ENCODE results near the gene DEPDC1B.
"Not testable (repeated sequence)": the region's sequence is repeated elsewhere in the genome, so short reads cannot be mapped to it uniquely, and the experiment has no call there.

Gene DEPDC1B, protein sequence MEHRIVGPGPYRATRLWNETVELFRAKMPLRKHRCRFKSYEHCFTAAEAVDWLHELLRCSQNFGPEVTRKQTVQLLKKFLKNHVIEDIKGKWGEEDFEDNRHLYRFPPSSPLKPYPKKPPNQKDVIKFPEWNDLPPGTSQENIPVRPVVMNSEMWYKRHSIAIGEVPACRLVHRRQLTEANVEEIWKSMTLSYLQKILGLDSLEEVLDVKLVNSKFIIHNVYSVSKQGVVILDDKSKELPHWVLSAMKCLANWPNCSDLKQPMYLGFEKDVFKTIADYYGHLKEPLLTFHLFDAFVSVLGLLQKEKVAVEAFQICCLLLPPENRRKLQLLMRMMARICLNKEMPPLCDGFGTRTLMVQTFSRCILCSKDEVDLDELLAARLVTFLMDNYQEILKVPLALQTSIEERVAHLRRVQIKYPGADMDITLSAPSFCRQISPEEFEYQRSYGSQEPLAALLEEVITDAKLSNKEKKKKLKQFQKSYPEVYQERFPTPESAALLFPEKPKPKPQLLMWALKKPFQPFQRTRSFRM

GRCh38 chr5:60699609-60700415 lies at the start of gene DEPDC1B:
Gene DEPDC1B, minus strand, starts transcription at chr5:60700166. Its CDS starts 73 bp downstream, at chr5:60700093.
- peak; percentile 75 to 80 for DNase-seq (ENCODE audit: low read depth in 2 of 2)

DNA sequence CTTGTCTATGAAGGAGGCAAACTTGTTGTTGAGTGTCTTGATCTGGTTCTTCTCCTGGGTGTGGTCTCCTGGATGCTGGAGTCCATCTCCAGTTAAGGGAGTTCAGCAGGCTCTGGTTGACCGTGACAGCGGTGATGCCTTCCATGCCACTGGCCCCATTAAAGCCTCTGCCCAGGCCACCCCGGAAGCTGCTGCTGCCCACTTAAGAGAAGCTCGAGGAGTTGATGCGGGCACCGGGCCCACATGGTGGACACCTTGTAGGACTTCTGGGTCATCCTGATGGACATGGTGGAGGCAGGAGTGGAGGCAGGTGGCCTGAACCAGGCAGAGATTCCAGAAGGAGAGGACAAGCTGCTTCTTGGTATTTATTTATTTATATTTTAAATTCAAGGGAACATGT lies 44.7 kb upstream of the DEPDC1B start:
- no peak for DNase-seq (ENCODE audit: low read depth in 2 of 2)

DNA sequence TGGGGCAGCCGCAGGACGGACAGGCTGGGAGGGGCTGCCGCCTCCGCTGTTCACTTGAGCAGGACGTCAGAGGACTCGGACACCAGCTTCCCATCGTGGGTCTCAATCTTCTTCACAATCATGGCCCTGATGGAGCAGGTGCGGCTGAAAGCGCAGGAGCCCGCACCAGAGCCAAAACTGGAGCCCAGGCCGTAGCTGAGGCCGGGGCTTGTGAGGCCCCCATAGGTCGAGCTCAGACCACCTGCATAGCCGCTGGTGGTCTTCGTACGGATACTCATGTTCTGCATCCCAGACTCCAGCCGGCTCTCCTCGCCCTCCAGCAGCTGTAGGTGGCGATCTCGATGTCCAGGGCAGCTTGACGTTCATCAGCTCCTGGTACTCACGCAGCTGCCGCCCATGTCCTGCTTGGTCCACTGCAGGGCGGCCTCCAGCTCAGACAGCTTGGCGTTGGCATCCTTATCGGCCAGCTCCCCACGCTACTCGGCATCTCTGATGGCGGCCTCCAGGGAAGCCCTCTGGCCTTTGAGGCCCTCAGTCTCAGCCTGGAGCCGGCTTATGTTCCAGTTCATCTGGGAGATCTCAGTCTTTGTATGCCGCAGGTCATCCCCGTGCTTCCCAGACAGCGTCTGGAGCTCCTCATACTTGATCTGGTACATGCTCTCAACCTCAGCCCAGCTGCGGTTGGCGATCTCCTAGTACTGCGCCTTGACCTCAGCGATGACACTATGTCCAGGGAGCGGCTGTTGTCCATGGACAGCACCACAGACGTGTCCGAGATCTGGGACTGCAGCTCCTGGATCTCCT lies 43.7 kb upstream of the DEPDC1B start:
- DNase-seq (ENCODE audit: low read depth in 2 of 2), result no peak

DNA sequence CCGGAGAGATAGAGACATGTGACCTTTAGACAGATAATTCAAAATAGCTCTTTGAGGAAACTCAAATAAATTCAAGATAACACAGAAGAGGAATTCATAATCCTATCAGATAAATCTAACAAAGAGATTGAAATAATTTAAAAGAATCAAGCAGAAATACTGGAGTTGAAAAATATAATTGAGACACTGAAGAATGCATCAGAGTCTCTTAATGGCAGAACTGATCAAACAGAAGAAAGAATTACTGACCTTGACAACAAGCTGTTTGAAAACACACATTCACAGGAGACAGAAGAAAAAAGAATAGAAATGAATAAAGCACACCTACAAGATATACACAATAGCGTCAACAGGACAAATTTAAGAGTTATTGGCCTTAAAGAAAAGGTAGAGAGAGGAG lies 40.4 kb upstream of the DEPDC1B start:
- no peak for DNase-seq (ENCODE audit: low read depth in 2 of 2)

- DNase-seq (ENCODE audit: low read depth in 2 of 2), result no peak
Observed at GRCh38 chr5:60738933-60739332, 39.0 kb upstream of the DEPDC1B start.

- no peak for DNase-seq (ENCODE audit: low read depth in 2 of 2)
Observed at GRCh38 chr5:60738461-60738860, 38.5 kb upstream of the DEPDC1B start.

DNA sequence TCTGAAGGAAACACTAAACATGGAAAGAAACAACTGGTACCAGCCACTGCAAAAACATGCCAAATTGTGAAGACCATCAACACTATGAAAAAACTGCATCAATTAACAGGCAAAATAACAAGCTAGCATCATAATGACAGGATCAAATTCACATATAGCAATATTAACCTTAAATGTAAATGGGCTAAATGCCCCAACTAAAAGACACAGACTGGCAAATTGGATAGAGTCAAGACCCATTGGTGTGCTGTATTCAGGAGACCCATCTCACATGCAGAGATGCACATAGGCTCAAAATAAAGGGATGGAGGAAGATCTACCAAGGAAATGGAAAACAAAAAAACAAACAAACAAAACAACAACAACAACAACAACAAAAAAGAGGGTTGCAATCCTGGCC lies 30.9 kb upstream of the DEPDC1B start:
- not testable (repeated sequence) for DNase-seq (ENCODE audit: low read depth in 2 of 2)

DNA sequence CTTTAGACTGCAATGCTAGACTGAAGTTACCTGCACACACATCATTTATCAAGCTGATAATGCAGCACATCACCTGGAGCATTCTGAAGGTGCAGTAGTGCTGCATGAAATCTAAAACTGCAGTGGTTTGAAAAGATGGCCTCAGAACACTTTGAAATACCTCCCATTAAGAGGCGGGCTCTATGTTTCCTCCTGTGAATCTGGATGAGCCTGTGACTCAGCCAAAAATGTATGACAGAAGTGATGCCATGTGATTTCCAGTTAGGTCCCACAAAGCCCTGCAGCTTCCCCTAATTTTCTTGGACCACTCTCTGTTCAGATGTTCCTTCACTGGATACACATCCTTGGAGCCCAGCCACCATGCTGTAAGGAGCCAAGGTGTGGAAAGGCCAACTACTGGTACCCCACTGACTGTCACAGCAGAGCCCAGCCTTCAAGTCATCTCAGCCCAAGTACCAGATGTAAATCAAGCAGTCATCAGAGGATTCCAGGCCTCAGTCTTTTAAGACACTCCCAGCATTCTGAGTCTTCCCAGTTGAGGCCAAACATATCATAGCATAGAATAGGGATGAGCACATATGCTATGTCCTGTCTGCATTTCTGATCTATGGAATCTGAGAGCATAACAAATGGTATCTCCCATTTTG lies 27.2 kb upstream of the DEPDC1B start:
- no peak for DNase-seq (ENCODE audit: low read depth in 2 of 2)

GRCh38 chr5:60724126-60724525 lies 24.2 kb upstream of the DEPDC1B start:
- no peak for DNase-seq (ENCODE audit: low read depth in 2 of 2)

DNA sequence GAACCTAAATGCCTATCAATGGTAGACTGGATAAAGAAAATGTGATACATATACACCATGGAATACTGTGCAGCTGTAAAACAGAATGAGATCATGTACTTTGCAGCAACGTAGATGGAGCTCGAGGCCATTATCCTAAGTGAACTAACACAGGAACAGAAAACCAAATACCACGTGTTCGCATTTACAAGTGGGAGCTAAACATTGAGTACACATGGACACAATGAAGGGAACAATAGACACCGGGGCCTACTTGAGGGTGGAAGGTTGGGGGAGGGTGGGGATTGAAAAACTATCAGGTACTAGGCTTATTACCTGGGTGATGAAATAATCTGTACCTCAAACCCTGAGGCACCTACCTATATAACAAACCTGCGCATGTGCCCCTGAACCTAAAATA lies 22.4 kb upstream of the DEPDC1B start:
- DNase-seq (ENCODE audit: low read depth in 2 of 2), result no peak

DNA sequence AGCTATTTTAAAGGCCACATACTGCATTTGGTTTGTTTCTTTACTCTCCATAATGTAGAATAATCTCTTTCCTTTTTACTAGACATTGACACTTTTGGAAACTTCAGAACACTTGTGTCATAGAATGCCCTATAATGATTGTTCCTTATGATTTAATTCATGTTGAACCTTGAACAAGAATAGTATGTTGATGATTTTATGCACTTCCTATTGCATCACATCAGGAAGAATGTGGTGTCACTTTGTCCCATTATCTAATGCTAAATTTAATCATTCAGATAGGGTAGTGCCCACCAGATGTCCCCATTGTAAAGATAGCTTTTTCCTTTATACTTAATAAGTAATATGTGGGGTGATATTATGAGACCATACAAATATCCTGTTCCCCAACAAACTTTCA lies 19.4 kb upstream of the DEPDC1B start:
- DNase-seq (ENCODE audit: low read depth in 2 of 2), result no peak

DNA sequence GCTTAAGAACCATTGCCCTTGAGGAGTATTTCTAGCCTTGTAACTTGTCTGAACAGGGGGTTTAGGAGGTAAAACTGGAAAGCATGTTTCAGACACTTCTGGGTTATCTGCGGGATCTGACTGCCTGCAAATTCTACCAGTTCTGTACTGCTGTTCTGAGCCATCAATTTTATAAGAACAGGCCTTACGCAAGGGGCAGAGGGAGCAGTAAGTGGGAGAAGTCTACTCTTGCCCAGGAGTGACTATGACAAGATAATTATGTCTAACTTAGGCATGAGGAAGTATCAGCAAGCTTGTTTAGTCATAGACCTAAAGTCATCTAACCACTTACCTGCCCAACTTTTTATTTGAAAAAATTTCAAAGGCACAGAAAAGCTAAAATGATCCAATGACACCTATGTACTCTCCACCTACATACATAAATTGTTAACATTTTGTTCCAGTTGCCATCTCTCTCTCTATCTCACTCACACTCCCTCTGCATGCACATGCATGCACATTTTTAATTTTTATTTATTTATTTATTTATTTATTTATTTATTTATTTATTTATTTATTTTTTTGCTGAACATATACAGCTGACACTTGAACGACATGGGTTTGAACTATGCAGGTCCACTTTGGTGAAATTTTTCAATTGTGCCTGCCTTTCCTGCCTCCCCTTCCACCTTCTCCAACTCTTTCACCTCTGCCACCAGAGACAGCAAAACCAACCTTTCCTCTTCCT lies 18.4 kb upstream of the DEPDC1B start:
- no peak for DNase-seq (ENCODE audit: low read depth in 2 of 2)

DNA sequence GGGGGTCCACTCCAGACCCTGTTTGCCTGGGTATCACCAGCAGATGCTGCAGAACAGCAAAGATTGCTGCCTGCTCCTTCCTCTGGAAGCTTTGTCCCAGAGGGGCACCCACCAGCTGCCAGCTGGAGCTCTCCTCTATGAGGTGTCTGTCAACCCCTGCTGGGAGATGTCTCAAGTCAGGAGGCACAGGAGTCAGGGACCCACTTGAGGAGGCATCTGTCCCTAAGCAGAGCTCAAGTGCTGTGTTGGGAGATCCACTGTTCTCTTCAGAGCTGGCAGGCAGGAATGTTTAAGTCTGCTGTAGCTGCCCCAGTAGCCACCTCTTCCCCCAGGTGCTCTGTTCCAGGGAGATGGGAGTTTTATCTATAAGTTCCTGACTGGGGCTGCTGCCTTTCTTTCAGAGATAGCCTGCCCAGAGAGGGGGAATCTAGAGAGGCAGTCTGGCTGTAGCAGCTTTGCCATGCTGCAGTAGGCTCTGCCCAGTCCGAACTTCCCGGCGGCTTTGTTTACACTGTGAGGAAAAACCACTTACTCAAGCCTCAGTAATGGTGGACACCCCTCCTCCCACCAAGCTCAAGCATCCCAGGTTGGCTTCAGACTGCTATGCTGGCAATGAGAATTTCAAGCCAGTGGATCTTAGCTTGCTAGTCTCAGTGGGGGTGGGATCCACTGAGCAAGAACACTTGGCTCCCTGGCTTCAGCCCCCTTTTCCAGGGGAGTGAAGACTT lies 15.4 kb upstream of the DEPDC1B start:
- DNase-seq (ENCODE audit: low read depth in 2 of 2), result not testable (repeated sequence)

DNA sequence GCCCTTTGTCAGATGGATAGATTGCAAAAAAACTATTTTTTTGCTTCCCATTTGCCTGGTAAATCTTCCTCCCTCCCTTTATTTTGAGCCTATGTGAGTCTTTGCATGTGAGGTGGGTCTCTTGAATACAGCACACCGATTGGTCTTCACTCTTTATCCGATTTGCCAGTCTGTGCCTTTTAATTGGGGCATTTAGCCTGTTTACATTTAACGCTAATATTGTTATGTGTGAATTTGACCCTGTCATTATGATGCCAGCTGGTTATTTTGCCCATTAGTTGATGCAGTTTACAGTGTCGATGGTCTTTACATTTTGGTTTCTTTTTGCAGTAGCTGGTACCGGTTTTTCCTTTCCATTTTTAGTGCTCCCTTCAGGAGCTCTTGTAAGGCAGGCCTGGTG lies 13.0 kb upstream of the DEPDC1B start:
- no peak for DNase-seq (ENCODE audit: low read depth in 2 of 2)

DNA sequence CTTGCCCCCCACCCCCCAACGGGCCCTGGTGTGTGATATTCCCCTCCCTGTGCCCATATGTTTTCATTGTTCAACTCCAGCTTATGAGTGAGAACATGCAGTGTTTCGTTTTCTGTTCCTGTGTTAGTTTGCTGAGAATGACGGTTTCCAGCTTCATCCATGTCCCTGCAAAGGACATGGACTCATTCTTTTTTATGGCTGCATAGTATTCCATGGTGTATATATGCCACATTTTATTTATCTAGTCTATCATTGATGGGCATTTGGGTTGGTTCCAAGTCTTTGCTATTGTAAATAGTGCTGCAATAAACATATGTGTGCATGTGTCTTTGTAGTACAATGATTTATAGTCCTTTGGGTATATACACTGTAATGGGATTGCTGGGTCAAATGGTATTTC lies 11.9 kb upstream of the DEPDC1B start:
- DNase-seq (ENCODE audit: low read depth in 2 of 2), result not testable (repeated sequence)

DNA sequence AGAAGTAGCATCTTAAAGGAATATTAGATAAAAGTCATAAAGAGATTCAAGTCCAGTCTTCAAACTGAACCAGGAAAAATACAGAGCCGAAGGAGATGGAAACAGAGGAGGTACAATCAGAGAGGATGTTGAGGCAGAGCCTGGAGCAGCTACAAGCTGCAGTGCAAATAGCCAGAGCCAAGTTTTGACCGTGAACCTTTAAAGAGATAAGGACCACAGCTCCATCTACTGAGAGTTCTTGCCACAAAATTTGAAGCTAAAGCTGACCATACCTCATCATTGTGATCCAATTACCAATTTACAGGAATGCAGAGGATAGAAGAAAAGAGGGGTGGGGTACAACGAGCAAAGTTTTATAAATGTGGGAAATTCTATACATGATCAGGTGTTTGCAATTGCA lies 10.4 kb upstream of the DEPDC1B start:
- DNase-seq (ENCODE audit: low read depth in 2 of 2), result no peak

DNA sequence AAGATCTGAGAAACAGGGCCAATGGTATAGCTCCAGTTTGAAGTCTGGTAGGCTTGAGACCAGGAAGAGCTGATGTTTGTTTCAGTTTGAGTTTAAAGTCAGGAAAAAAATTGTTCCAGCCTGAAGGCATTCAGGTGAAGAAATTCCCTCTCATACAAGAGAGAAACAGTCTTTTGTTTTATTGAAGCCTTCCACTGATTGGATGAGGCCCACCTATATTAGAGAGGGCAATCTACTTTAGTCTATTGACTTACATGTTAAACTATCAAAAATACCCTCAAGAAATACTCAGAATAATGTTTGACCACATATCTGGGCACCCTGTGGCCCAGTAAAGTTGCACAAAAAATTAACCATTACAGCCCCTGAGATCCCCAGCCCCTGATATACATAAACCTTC lies 5.2 kb upstream of the DEPDC1B start:
- DNase-seq (ENCODE audit: low read depth in 2 of 2), result no peak

- DNase-seq (ENCODE audit: low read depth in 2 of 2), result no peak
Observed at GRCh38 chr5:60703944-60704343, 4.0 kb upstream of the DEPDC1B start.

GRCh38 chr5:60701321-60701968 lies 1.5 kb upstream of the DEPDC1B start:
- no peak for DNase-seq (ENCODE audit: low read depth in 2 of 2)

GRCh38 chr5:60700416-60700757 lies 421 bp upstream of the DEPDC1B start:
- peak in 1 of 2 donors; percentile 0 for DNase-seq (ENCODE audit: low read depth in 2 of 2)

Data from activated CD4-positive, alpha-beta T cell treated with anti-CD3 and anti-CD28 coated beads for 24 hours (primary cell).